ENCODE data around the gene KRR1.

Gene KRR1
- 117 to 148 reads per million in 2 donors for total RNA-seq

- DNase-seq = peak; percentile 28
Measured at GRCh38 chr12:75511116-75512048, at the start of gene KRR1. KRR1 (minus strand) TSS chr12:75511609; CDS start chr12:75511597, 12 bp downstream.

- no peak for DNase-seq
Measured at GRCh38 chr12:75560167-75560566, 48.8 kb upstream of the KRR1 start.

GRCh38 chr12:75558287-75558686 is 46.9 kb upstream of the KRR1 start:
- DNase-seq = no peak

- DNase-seq = no peak
Measured at GRCh38 chr12:75556311-75556899, 45.0 kb upstream of the KRR1 start.

GRCh38 chr12:75554556-75554880 is 43.1 kb upstream of the KRR1 start:
- no peak for DNase-seq

GRCh38 chr12:75553836-75554555 is 42.6 kb upstream of the KRR1 start:
- no peak for DNase-seq

- no peak for DNase-seq
Measured at GRCh38 chr12:75553398-75553797, 42.0 kb upstream of the KRR1 start.

- DNase-seq = no peak
Measured at GRCh38 chr12:75551477-75551876, 40.1 kb upstream of the KRR1 start.

GRCh38 chr12:75550401-75551240 is 39.2 kb upstream of the KRR1 start:
- no peak for DNase-seq

- DNase-seq = no peak
Measured at GRCh38 chr12:75549989-75550388, 38.6 kb upstream of the KRR1 start.

- DNase-seq = no peak
Measured at GRCh38 chr12:75548879-75549278, 37.5 kb upstream of the KRR1 start.

- no peak for DNase-seq
Measured at GRCh38 chr12:75545636-75546035, 34.2 kb upstream of the KRR1 start.

- DNase-seq = no peak
Measured at GRCh38 chr12:75543529-75543928, 32.1 kb upstream of the KRR1 start.

GRCh38 chr12:75542942-75543341 is 31.5 kb upstream of the KRR1 start:
- no peak for DNase-seq

GRCh38 chr12:75539889-75540288 is 28.5 kb upstream of the KRR1 start:
- DNase-seq = no peak

GRCh38 chr12:75533239-75533638 is 21.8 kb upstream of the KRR1 start:
- DNase-seq = no peak

- no peak for DNase-seq
Measured at GRCh38 chr12:75529826-75530225, 18.4 kb upstream of the KRR1 start.

GRCh38 chr12:75529316-75529715 is 17.9 kb upstream of the KRR1 start:
- DNase-seq = no peak

- no peak for DNase-seq
Measured at GRCh38 chr12:75528692-75529091, 17.3 kb upstream of the KRR1 start.

GRCh38 chr12:75528272-75528671 is 16.9 kb upstream of the KRR1 start:
- DNase-seq = no peak

- no peak for DNase-seq
Measured at GRCh38 chr12:75526655-75527511, 15.5 kb upstream of the KRR1 start.

- no peak for DNase-seq
Measured at GRCh38 chr12:75525263-75525662, 13.9 kb upstream of the KRR1 start.

Data from activated gamma-delta T cell (primary cell).